Sciatic nerve (tissue), 2 donors: Measurements from ENCODE around the gene FAM9C. TPM values are rescaled to one million over a fixed set of nuclear protein-coding genes. Genes with fewer than 3 reads are reported as not detected.
"Not testable (repeated sequence)": the region's sequence is repeated elsewhere in the genome, so short reads cannot be mapped to it uniquely, and the experiment has no call there.

Source experiments
- ATAC-seq: fragments of 200-7000 bp; cut with Tn5 transposase; one replicate; pipeline ENCODE4 v1.9.1; 2020; ENCODE audit warnings: mild to moderate bottlenecking, moderate library complexity
- DNase-seq: peaks from one replicate; pipeline ENCODE4 v3.0.0-alpha.2; 2020; ENCODE audit warnings: low spot score
- intact Hi-C: fragments of 100-400 bp; cut with DNase I; formaldehyde crosslinking; loops from one replicate; pipeline ENCODE4 v1.14.2; 2022
- total RNA-seq: library from RNA; stranded (reverse); fragmentation: NEBNext Ultra II Directional; extraction: Animal tissue kit (Norgen Biotek cat#: 25700); gene quantifications from one replicate; pipeline ENCODE4 v1.2.1, GENCODE V29; 2021
- donor health status: DM: no; HTN: no; CAD: no.
- donor health status: DM: no; HTN: no; CAD: no.

Gene FAM9C
- total RNA-seq, 1 donor from 2014 or later = not detected

GRCh38 chrX:13050151-13050550, 5.7 kb upstream of the FAM9C start:
- no peak for ATAC-seq
- no peak for DNase-seq
- intact Hi-C loops = no loop called here

DNA sequence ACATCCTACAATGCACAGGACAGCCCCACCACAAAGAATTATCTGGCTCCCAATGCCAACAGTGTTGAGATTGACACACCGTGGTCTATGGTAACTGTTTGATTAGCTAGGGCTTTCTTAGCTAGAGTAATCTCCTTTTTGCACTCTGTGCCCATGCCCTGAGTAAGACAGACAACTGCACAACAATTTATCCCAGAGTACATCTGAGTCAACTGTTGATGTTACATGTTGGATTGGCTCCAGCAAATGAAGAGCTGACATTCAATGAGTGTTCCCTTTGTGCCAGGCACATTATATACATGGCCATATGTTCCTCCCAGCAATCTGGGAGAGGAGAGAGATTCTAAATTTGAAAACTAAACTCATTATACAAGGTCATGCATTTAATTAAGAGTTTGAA, 3.9 kb upstream of the FAM9C start:
- DNase-seq = no peak
- no peak for ATAC-seq
- intact Hi-C loops = no loop called here

- ATAC-seq (no peak), DNase-seq (no peak)
- intact Hi-C loops = no loop called here
These were observed 3.3 kb upstream of the FAM9C start for GRCh38 chrX:13047759-13048158.

- intact Hi-C loops = no loop called here
- DNase-seq (no peak), ATAC-seq (no peak)
These were observed 1.9 kb upstream of the FAM9C start for GRCh38 chrX:13046141-13046855.

GRCh38 chrX:13043938-13044337, 482 bp downstream of the FAM9C start:
- ATAC-seq (no peak), DNase-seq (no peak)
- intact Hi-C loops = no loop called here

- no peak for ATAC-seq
These were observed 1.3 kb downstream of the FAM9C start for GRCh38 chrX:13043138-13043537.

GRCh38 chrX:13036896-13037295, 7.5 kb downstream of the FAM9C start:
- intact Hi-C loops = no loop called here
- no peak for DNase-seq
- no peak for ATAC-seq

More at GRCh38 chrX:13043138-13043537, 1.3 kb downstream of the FAM9C start:
- DNase-seq = no peak
- intact Hi-C loops = no loop called here

GRCh38 chrX:13033193-13033592, 11.2 kb downstream of the FAM9C start:
- no peak for DNase-seq
- intact Hi-C loops = no loop called here
- no peak for ATAC-seq

DNA sequence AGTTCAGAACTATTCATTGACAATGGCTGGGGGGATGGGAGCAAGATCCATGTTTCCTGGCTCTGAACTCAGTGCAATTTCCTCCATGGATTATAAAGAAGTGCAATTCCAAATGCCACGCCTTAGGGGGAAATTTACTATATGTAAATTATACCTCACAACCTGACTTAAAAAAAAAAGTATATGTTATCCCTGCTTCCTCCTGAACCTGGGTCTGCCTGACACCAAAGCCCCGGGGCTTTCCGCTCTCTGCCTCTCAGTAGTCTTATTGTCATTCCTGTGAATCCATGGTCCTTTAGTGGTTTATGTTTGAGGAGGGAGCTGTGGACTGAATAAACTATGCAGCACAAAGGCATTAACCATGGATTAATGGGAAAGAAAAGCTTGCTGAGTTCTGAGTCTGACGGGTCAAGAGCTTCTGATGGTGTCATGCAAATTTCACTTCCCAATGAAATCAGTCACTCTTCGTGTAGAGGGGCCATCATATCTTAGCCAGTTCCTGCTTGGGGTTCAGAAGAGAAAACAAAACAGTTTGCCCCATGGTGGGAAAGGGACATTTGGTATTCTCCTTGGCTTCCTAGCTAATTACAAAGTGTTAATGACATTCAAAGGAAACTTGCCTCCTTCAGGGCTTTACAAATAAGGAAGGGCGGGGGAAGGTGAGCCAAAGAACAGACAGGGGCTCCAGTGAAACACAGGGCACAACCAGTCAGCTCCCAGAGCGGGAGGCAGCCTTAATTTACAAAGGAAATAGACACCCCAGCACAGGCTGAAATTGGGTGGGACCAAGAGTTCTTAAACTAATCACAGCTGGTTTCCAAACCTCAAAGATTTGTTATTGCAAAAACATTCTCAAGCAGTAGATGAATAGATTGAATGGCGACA, 14.3 kb downstream of the FAM9C start:
- no peak for ATAC-seq
- intact Hi-C loops = no loop called here
- DNase-seq = no peak

DNA sequence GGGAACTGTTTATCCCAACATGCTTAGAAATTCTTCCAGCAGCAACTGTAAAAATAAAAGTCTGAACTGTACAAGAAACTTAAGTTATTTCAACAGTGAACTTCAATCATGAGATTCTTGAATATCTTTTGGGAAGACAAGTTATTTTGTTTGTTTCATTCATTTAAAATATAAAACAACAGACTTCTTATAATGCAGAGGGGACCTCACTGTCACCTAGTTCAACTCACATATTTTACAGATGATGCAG, 14.9 kb downstream of the FAM9C start:
- no peak for DNase-seq
- ATAC-seq = no peak
- intact Hi-C loops = no loop called here

DNA sequence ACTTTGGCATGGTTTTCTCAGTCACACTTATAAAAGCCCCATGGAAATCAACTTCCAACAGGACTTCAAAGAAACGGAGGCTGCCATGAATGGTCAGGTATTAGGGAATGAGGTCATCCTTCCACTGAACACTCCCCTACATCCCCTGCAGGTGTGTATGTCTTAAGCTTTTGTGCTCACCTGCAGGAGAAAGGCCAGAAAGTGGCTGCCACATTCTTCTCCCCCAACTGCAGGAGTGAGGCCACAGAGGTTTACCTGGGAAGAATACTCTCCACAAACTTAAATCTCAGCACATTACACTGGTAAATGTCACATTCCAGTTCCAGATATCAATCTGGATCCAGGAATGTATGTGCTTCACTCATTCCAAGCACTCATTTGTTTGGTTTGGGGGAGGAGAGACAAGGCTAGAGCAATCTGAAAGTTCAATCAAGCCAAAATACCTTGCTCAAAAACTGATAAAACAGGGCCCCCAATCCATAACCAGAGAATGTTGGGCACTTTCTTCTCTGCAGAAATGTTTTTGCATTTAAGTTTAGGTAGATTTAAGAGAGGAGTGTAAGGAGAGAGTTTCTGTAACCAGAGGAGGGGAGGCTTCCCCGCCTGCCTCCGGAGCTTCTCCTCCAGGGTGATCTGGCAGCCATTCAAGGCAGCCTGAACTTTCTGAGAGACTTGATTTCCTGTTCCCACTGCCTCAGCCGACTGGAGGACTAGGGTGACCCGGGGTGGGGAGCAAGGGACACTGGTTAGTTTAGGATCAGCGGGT, 15.4 kb downstream of the FAM9C start:
- DNase-seq (peak; percentile 72), ATAC-seq (peak; percentile 69)
- intact Hi-C loops = no loop called here

- DNase-seq (no peak), ATAC-seq (no peak)
These were observed 17.4 kb downstream of the FAM9C start for GRCh38 chrX:13026877-13027652.

GRCh38 chrX:13024986-13025385, 19.4 kb downstream of the FAM9C start:
- DNase-seq = no peak
- intact Hi-C loops = no loop called here
- ATAC-seq = no peak

More at GRCh38 chrX:13026877-13027652, 17.4 kb downstream of the FAM9C start:
- intact Hi-C loops = no loop called here

DNA sequence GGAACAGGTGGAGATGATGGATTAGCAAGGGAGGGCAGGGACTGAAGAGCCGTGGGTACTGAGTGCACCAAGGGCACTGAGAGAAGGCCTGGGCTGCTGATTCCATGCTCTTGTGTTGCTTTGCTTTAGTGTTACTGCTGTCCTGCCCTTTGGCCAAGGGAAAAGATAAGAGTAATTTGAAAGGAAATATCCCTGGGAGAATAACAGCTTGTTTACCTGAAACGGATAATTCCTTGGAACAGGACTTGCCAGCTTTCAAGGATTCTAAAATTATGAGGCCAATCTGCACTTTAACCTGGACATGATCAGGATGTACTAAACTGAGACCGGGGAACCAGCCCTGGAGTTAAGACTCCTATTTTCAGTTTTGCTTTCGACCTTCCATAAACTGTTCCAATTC, 20.4 kb downstream of the FAM9C start:
- DNase-seq (no peak), ATAC-seq (no peak)
- intact Hi-C loops = no loop called here

DNA sequence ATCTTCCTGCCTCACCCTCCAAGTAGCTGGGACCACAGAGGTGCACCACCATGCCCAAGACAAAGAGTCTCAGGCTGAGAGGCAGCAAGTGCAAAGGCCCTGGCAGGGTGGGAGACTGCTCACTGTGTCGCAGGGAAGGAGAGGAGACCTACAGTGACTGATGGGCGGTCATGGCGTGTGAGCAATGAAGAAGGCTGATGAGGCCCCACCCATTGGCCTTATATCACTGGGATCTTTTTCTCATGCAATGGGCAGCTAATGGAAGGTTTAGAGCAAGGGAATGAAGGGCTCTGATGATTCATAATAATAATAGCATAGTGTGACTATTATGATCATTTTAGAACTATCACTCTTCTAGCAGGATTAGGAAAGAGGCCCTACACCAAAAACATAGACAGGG, 20.9 kb downstream of the FAM9C start:
- ATAC-seq = no peak
- DNase-seq = no peak
- intact Hi-C loops = no loop called here

DNA sequence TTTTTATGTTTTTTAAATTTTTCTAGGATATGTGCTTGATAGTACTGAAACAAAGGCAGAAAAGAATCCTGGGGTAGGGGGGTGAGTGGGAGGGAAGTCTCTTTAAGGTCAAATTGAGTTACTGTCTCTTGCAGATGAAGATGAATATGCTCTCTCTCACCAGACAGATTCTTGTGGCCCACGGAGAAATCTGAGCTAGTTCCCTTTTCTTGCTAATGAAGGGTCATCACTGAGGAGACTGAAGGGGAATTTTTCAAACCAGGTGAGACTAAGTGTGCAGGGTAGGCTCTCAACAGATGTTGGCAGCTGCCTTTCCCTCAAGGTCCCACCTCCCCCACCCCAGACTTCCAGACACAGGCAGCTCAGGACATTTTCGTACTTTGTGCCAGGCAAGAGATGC, 21.5 kb downstream of the FAM9C start:
- DNase-seq = no peak
- intact Hi-C loops = no loop called here
- ATAC-seq = no peak

DNA sequence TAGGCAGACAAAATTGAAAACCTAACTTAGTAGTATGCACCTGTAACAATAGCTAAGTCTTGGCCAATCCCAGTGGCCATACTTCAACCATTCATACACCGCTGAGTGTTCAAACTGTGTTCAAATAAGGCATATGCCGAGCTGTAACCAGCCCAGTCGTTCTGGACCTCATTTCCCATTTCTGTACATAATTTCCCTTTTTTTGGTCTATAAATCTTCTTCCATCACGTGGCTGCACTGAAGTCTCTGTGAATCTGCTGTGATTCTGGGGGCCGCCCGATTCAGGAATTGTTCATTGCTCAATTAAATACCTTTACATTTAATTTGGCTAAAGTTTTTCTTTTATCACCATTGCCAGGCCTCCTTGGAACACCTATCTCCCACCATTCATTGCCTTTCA, 27.7 kb downstream of the FAM9C start:
- DNase-seq, intact Hi-C loops, ATAC-seq: not testable (repeated sequence)

GRCh38 chrX:13015536-13016236, 28.7 kb downstream of the FAM9C start:
- ATAC-seq (peak; percentile 63), DNase-seq (no peak)
- intact Hi-C loops = no loop called here
